Neural crest cell (in vitro differentiated cells): ENCODE results near the gene SMAD6. TPM values are rescaled to one million over a fixed set of nuclear protein-coding genes. Genes with fewer than 3 reads are reported as not detected.
A peak's percentile ranks its signal among the peaks of the same experiment; 100 is the strongest.

Experiments used
- DNase-seq: peaks from one replicate; pipeline ENCODE4 v3.0.0; 2021; ENCODE audit warnings: low read depth, mixed read lengths, low spot score
- H3K27ac Mint-ChIP-seq: one replicate; pipeline ENCODE4 v1.8.0; 2021; ENCODE audit warnings: mild to moderate bottlenecking, mixed read lengths; ENCODE audit not compliant: unreplicated experiment
- H3K27me3 Mint-ChIP-seq: 2 replicates; pipeline ENCODE4 v1.8.0; 2021; ENCODE audit warnings: low read depth, mild to moderate bottlenecking, mixed read lengths
- H3K36me3 Mint-ChIP-seq: 2 replicates; pipeline ENCODE4 v1.8.0; 2021; ENCODE audit warnings: low read depth, mild to moderate bottlenecking, mixed read lengths
- H3K4me1 Mint-ChIP-seq: 2 replicates; pipeline ENCODE4 v1.8.0; 2021; ENCODE audit warnings: mixed read lengths
- H3K4me3 Mint-ChIP-seq: one replicate; pipeline ENCODE4 v1.8.0; 2021; ENCODE audit warnings: mild to moderate bottlenecking, mixed read lengths
- H3K9me3 Mint-ChIP-seq: 2 replicates; pipeline ENCODE4 v1.8.0; 2021; ENCODE audit warnings: mixed read lengths
- total RNA-seq: library from RNA; stranded (reverse); gene quantifications from 2 replicates; pipeline ENCODE4 v1.2.1, GENCODE V29; 2021
- TF ChIP-seq, protein P1 (sequence below): fragments of 200-600 bp; sonication (generic); conservative IDR thresholded peaks from 2 replicates; pipeline ENCODE4 v1.5.0; 2021; ENCODE audit warnings: antibody characterized with exemption, mild to moderate bottlenecking

SMAD6 gene
- total RNA-seq, 1 donor from 2014 or later: 4.7 TPM

DNA sequence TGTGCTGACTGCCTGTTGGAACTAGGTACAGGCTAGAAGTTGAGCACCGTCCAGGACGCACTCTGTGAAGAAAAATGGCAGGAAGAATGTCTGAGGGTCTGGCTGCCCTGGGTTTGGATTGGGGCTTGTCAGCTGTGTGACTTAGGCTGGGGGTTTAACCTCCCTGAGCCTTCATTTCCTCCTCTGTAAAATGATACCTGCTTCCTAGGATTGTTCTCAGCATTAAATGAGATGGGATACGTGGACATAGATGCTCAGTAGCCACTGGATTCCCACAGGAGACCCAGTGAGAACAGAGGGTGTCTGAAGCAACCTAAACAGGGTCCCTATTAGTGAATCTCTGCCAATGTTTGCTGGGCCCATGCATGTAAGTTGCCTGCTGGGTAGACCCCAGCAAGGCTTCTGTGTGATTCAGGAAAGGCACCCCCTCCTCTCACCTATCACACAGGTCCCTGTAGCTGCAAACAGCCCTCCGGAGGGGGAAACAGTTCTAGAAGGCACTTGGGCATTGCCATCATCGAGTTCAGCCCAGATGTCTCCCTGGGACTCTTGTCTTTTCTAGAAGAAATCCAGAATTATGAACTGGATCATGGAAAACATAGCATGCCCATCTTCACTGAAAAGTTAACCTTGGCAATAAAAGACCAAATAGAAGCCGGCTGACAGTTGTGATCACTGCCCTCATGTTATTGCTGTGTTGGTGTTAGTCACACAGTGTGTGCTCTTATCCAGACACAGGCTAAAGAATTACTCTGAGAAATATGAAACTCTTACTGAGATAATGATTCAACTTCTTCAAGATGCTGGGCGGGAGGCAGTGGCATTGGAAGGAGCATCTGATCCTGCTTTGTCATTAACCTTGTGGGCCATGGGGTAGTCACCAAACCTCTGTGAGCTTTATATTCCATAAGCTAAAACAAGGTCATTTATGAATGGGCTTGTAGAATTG, 64.5 kb downstream of the SMAD6 start:
- H3K4me1 Mint-ChIP-seq: peaks cover 32% of the 10 kb centered on the region

DNA sequence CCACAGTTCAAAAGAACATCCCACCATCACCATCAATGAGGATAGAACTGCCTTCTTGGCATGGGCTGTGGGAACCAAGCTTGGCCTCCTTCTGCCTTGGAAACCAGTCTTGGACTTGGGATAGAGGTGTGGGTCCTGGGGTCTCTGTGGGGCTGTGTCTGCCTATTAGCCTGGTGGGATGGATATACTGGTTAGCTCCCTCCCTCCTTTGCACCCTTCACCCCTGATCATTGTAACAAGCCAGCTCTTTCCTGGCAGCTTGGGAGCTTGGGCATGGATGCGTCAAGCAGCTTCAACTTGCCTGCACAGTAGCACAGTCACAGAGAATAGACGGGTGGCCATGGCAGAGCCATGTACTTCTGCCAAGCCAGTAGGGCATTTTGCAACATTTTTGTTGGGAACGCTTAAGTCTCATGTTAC, 65.2 kb downstream of the SMAD6 start:
- no peak overlapping the region for H3K27ac Mint-ChIP-seq
- no peaks in the 10 kb centered on the region for H3K9me3 Mint-ChIP-seq
- TF ChIP-seq, protein P1, sequence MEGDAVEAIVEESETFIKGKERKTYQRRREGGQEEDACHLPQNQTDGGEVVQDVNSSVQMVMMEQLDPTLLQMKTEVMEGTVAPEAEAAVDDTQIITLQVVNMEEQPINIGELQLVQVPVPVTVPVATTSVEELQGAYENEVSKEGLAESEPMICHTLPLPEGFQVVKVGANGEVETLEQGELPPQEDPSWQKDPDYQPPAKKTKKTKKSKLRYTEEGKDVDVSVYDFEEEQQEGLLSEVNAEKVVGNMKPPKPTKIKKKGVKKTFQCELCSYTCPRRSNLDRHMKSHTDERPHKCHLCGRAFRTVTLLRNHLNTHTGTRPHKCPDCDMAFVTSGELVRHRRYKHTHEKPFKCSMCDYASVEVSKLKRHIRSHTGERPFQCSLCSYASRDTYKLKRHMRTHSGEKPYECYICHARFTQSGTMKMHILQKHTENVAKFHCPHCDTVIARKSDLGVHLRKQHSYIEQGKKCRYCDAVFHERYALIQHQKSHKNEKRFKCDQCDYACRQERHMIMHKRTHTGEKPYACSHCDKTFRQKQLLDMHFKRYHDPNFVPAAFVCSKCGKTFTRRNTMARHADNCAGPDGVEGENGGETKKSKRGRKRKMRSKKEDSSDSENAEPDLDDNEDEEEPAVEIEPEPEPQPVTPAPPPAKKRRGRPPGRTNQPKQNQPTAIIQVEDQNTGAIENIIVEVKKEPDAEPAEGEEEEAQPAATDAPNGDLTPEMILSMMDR: no peak
- peaks cover 30% of the 10 kb centered on the region for H3K4me1 Mint-ChIP-seq
- no peak for DNase-seq
- no peaks in the 10 kb centered on the region for H3K36me3 Mint-ChIP-seq
- H3K27me3 Mint-ChIP-seq: no peaks in the 10 kb centered on the region
- H3K4me3 Mint-ChIP-seq: no peak overlapping the region

More for the DNA sequence above, 64.5 kb downstream of the SMAD6 start:
- TF ChIP-seq, protein P1: no peak
- no peak overlapping the region for H3K4me3 Mint-ChIP-seq
- no peaks in the 10 kb centered on the region for H3K27me3 Mint-ChIP-seq
- DNase-seq: no peak
- no peaks in the 10 kb centered on the region for H3K36me3 Mint-ChIP-seq
- H3K9me3 Mint-ChIP-seq: no peaks in the 10 kb centered on the region
- H3K27ac Mint-ChIP-seq: peak overlapping the region; percentile 28

DNA sequence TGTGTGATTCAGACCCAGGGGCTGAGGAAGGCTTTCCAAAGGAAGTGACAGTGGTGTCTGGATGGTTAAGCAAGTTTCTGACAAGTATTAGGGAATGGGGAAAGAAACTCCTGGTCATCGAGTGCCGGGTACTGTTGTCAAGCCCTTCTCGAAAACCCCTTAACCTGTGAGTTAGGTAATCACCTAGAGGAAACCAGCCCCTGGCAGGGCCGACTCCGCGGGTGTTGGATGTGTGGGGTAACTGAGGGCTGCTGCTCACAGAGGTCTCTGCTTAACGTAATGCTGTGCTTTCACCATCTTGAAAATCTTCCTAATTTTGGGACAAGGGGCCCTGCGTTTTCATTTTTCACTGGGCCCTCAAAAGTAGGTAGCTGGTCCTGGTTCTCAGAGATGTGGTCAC, 67.0 kb downstream of the SMAD6 start:
- Mint-ChIP-seq H3K27ac (no peak overlapping the region), H3K9me3 (no peaks in the 10 kb centered on the region), H3K4me3 (no peak overlapping the region), H3K36me3 (no peaks in the 10 kb centered on the region), H3K4me1 (peaks cover 47% of the 10 kb centered on the region), H3K27me3 (no peaks in the 10 kb centered on the region)
- TF ChIP-seq, protein P1: no peak
- no peak for DNase-seq

DNA sequence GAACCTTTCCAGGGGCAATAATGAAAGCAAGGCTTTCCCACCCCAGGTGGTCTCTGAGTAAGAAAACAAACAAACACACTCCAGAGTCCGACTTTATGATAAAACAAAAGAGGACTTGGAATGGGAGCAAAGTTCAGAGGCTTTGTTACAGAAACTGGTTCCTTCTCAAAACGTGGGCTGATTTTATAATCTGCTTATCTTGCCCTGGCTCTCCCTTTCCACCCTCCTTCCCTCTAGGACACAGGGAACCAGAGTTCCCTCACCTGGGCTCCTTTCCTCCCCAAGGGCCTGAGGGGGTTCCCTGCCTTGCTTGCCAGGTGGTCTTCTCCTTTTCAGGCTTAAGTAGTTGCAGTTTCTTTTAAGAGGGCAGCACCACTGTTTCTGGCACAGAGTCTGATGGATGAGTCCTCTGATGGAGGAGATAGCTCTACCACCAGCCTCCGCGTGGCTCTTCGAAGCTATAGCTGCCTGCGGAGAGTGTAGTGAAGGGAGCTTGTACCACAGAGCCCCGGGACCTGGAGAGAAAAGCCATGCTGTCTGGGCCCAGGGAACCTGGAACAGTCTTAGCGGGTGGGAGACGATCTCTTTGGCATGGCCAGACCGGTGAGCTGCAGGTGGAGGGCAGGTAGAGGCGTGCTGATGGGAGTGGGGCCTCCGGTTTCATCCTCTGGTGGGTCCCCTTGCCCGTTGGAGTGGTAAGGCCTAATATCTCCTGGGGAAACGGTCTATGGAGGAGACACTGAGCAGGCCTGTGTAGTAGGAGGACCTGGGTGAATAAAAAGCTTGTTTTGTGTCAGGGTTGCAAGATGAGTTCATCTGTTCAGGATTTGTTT, 68.7 kb downstream of the SMAD6 start:
- H3K4me3 Mint-ChIP-seq: no peak overlapping the region
- DNase-seq: no peak

DNA sequence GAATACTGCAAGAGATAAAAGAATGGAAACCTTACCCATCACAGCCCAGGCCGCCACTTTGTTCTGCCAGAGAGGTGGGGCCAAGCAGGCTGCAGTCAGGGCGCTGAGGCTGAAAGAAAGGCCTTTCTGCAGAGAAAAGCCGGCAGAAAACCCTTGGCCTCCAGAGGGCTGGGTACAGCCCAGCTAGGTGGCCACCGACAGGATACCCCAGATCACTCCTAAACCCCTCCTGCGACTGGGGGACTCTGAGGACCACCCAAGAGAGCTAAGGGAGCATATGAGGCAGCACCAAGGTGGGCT, 69.3 kb downstream of the SMAD6 start:
- Mint-ChIP-seq H3K27me3 (no peaks in the 10 kb centered on the region), H3K9me3 (no peaks in the 10 kb centered on the region), H3K27ac (no peak overlapping the region), H3K36me3 (no peaks in the 10 kb centered on the region), H3K4me3 (no peak overlapping the region), H3K4me1 (peaks cover 56% of the 10 kb centered on the region)
- no peak for DNase-seq
- TF ChIP-seq, protein P1: no peak

More for the DNA sequence above, 68.7 kb downstream of the SMAD6 start:
- H3K36me3 Mint-ChIP-seq: no peaks in the 10 kb centered on the region
- H3K27me3 Mint-ChIP-seq: no peaks in the 10 kb centered on the region
- TF ChIP-seq, protein P1: no peak
- peak overlapping the region; percentile 61 for H3K27ac Mint-ChIP-seq
- H3K9me3 Mint-ChIP-seq: no peaks in the 10 kb centered on the region
- H3K4me1 Mint-ChIP-seq: peaks cover 57% of the 10 kb centered on the region
